ENCODE measurements around the gene NTSR2. TPM values are rescaled to one million over a fixed set of nuclear protein-coding genes. Genes with fewer than 3 reads are reported as not detected.

Gene NTSR2
- total and polyA plus RNA-seq, 2 donors (not counting 3 experiments of a cell fraction or from before 2014, with no cell fraction given): not detected

GRCh38 chr2:11615209-11615608, 54.8 kb downstream of the NTSR2 start:
- no peak overlapping the region for H3K4me3 ChIP-seq (replicated peaks in 1 of 3; ENCODE audit: insufficient read depth in 1 of 3, low read depth in 1 of 3, low read length in 3 of 3)
- H3K36me3 ChIP-seq (ENCODE audit: control insufficient read depth in 2 of 2, extremely low read depth in 1 of 2, insufficient read depth in 2 of 2, low read length in 2 of 2): no peaks in the 10 kb centered on the region
- no peaks in the 10 kb centered on the region for H3K9me3 ChIP-seq (replicated peaks; ENCODE audit: control insufficient read depth, insufficient read depth, low read length)
- H2AFZ ChIP-seq (ENCODE audit: low read depth, low read length): no peak overlapping the region
- no peak overlapping the region for H3K9ac ChIP-seq (replicated peaks; ENCODE audit: extremely low read depth, insufficient read depth, low read length)
- H3K9me1 ChIP-seq (replicated peaks; ENCODE audit: control insufficient read depth, extremely low read depth, insufficient read depth, low read length): no peaks in the 10 kb centered on the region
- DNase-seq (ENCODE audit: low read depth, low spot score) (no peak), FAIRE-seq (no peak)
- TF ChIP-seq GATA2 (IDR thresholded peaks at IDR 0.05; ENCODE audit: insufficient read depth, insufficient read length, low read depth, low read length): no peak
- BruUV-seq (replicated peaks): no TSS peak
- H3K4me1 ChIP-seq (ENCODE audit: control insufficient read depth, extremely low read depth, insufficient read depth, low read length): no peaks in the 10 kb centered on the region
- no peak overlapping the region for H3K4me2 ChIP-seq (ENCODE audit: insufficient read depth, low read length)
- no peak overlapping the region for H3K27ac ChIP-seq (ENCODE audit: insufficient read depth, low read depth, low read length)
- H3K27me3 ChIP-seq (ENCODE audit: control insufficient read depth in 2 of 2, insufficient read depth in 2 of 2, low read length in 2 of 2): no peaks in the 10 kb centered on the region
- no peaks in the 10 kb centered on the region for H3K79me2 ChIP-seq (ENCODE audit: control insufficient read depth, insufficient read depth, low read length)
- POLR2A ChIA-PET: no interaction called here
- intact Hi-C loops (cut with micrococcal nuclease) (no loop called here), dilution Hi-C loops (cut with MboI; ENCODE audit: extremely low pct_ligation_motif_present, low sequenced_read_pairs) (no loop called here)
- CTCF ChIA-PET: interaction anchor here (0.9 to 1.1 kb wide), 2 partner anchors 9 to 21 kb away, joined by 3 read pairs; no protein-coding TSS in a partner anchor
- no peaks in the 10 kb centered on the region for H4K20me1 ChIP-seq (replicated peaks; ENCODE audit: control insufficient read depth, extremely low read depth, insufficient read depth, low read length)

- Histone ChIP-seq H3K9me3 (replicated peaks; ENCODE audit: control insufficient read depth, insufficient read depth, low read length) (no peaks in the 10 kb centered on the region), H3K36me3 (ENCODE audit: control insufficient read depth in 2 of 2, extremely low read depth in 1 of 2, insufficient read depth in 2 of 2, low read length in 2 of 2) (no peaks in the 10 kb centered on the region), H3K79me2 (ENCODE audit: control insufficient read depth, insufficient read depth, low read length) (no peaks in the 10 kb centered on the region), H3K4me3 (replicated peaks in 1 of 3; ENCODE audit: insufficient read depth in 1 of 3, low read depth in 1 of 3, low read length in 3 of 3) (no peak overlapping the region), H4K20me1 (replicated peaks; ENCODE audit: control insufficient read depth, extremely low read depth, insufficient read depth, low read length) (no peaks in the 10 kb centered on the region), H3K4me1 (ENCODE audit: control insufficient read depth, extremely low read depth, insufficient read depth, low read length) (no peaks in the 10 kb centered on the region), H2AFZ (ENCODE audit: low read depth, low read length) (no peak overlapping the region), H3K4me2 (ENCODE audit: insufficient read depth, low read length) (no peak overlapping the region), H3K9me1 (replicated peaks; ENCODE audit: control insufficient read depth, extremely low read depth, insufficient read depth, low read length) (no peaks in the 10 kb centered on the region), H3K27me3 (ENCODE audit: control insufficient read depth in 2 of 2, insufficient read depth in 2 of 2, low read length in 2 of 2) (peaks cover 0 to 1% of the 10 kb centered on the region in 2 experiments), H3K9ac (replicated peaks; ENCODE audit: extremely low read depth, insufficient read depth, low read length) (no peak overlapping the region), H3K27ac (ENCODE audit: insufficient read depth, low read depth, low read length) (no peak overlapping the region)
- dilution Hi-C loops (cut with MboI; ENCODE audit: extremely low pct_ligation_motif_present, low sequenced_read_pairs) (no loop called here), intact Hi-C loops (cut with micrococcal nuclease) (no loop called here)
- TF ChIP-seq JUN (IDR thresholded peaks at IDR 0.05; ENCODE audit: borderline replicate concordance, insufficient read depth, insufficient read length, low read depth): no peak
- TF ChIP-seq EZH2 (IDR thresholded peaks at IDR 0.05; ENCODE audit: borderline replicate concordance, low read depth, low read length, severe bottlenecking): no peak
- BruUV-seq (replicated peaks): no TSS peak
- ChIA-PET CTCF (interaction anchor here (1.4 kb wide), 1 partner anchor 10 kb away, joined by 3 read pairs; no protein-coding TSS in a partner anchor), POLR2A (no interaction called here)
- DNase-seq (ENCODE audit: low read depth, low spot score) (no peak), FAIRE-seq (no peak)
Measured at GRCh38 chr2:11613297-11613696, 56.7 kb downstream of the NTSR2 start.
